Esophagus muscularis mucosa (tissue), 3 donors: Measurements from ENCODE around the gene GBGT1.

ENCODE experiments used
- CTCF ChIP-seq, 3 experiments: fragments of 200-600 bp in 2 of 3; fragments of 450-650 bp in 1 of 3; sonication (generic) in 2 of 3; IDR thresholded peaks; one replicate each; pipeline ENCODE4 v1.5.1; 2017 to 2019; ENCODE audit warnings: antibody characterized with exemption in 3 of 3, mild to moderate bottlenecking in 2 of 3, moderate library complexity in 1 of 3
- POLR2A ChIP-seq: fragments of 450-650 bp; IDR thresholded peaks from one replicate; pipeline ENCODE4 v1.6.1; 2017; ENCODE audit warnings: antibody characterized with exemption, moderate library complexity, mild to moderate bottlenecking, low read depth
- POLR2AphosphoS5 ChIP-seq, 2 donors: sonication (generic); formaldehyde crosslinking; IDR thresholded peaks; one replicate each; pipeline ENCODE4 v1.6.1; 2017; ENCODE audit warnings: antibody characterized with exemption in 2 of 2

- TF ChIP-seq CTCF (IDR thresholded peaks at IDR 0.05), result no peak
- TF ChIP-seq POLR2AphosphoS5 (IDR thresholded peaks at IDR 0.05), result no peak
- no peak for TF ChIP-seq POLR2A
These were observed 7.0 kb upstream of the GBGT1 start for GRCh38 chr9:133170716-133171115.
